A549 (cell line): ENCODE measurements around the gene ZRANB1. TPM values are rescaled to one million over a fixed set of nuclear protein-coding genes. Genes with fewer than 3 reads are reported as not detected.

Experiments used
- ATAC-seq, 2 experiments: fragments of 200-7000 bp in 1 of 2; fragments of >200 bp in 1 of 2; cut with Nextera tagmentation in 1 of 2; cut with Tn5 transposase in 1 of 2; 3 replicates each; pipeline versions ENCODE4 v1.8.0 to v1.9.1; 2018 to 2020; ENCODE audit warnings: mild to moderate bottlenecking in 1 of 2, moderate library complexity in 1 of 2
- CTCF ChIA-PET: fragments of 300-600 bp; sonication (Branson Sonifier 250); formaldehyde crosslinking; extraction: SDS; loops from one replicate; lab custom pipeline; 2021; ENCODE audit warnings: antibody characterized with exemption, inconsistent platforms; lab: Yijun Ruan, JAX
- POLR2A ChIA-PET: fragments of 350-600 bp; formaldehyde crosslinking; extraction: SDS; loops from one replicate; lab custom pipeline; 2021; ENCODE audit warnings: antibody characterized with exemption, inconsistent platforms; lab: Yijun Ruan, JAX
- DNase-seq, 2 experiments: peaks; one replicate each; pipeline versions ENCODE4 v3.0.0 to v3.0.0-alpha.2; 2011 to 2016; ENCODE audit warnings: low read depth in 1 of 2, low spot score in 1 of 2
- FAIRE-seq: peaks from 2 replicates; lab custom pipeline; 2011; peaks lifted over from hg19 to GRCh38; lab: Jason Lieb, UNC
- H3K27ac ChIP-seq, 2 experiments: fragments of >200 bp; sonication (Bioruptor Twin); formaldehyde crosslinking; 3 replicates each; pipeline ENCODE4 v1.5.1; 2016 to 2017
- H3K4me1 ChIP-seq: fragments of >200 bp; sonication (Bioruptor Twin); formaldehyde crosslinking; 3 replicates; pipeline ENCODE4 v1.6.1; 2016
- H3K4me2 ChIP-seq: fragments of >200 bp; sonication (Bioruptor Twin); formaldehyde crosslinking; 3 replicates; pipeline ENCODE4 v1.6.1; 2016
- H3K4me3 ChIP-seq: fragments of >200 bp; sonication (Bioruptor Twin); formaldehyde crosslinking; 3 replicates; pipeline ENCODE4 v1.5.1; 2016
- H3K9me3 ChIP-seq: fragments of >200 bp; sonication (Bioruptor Twin); formaldehyde crosslinking; 3 replicates; pipeline ENCODE4 v1.6.1; 2016
- BCL3 ChIP-seq: fragments of >200 bp; sonication (Bioruptor Twin); formaldehyde crosslinking; IDR thresholded peaks from 3 replicates; pipeline ENCODE4 v1.6.1; 2016
- CBX2 ChIP-seq: fragments of 200-600 bp; sonication (generic); IDR thresholded peaks from 2 replicates; pipeline ENCODE4 v1.6.1; 2016; ENCODE audit warnings: low read depth, mild to moderate bottlenecking, borderline replicate concordance
- CHD2 ChIP-seq: fragments of 150-350 bp; IDR thresholded peaks from 2 replicates; pipeline ENCODE4 v1.6.1; 2014; ENCODE audit warnings: low read length; ENCODE audit not compliant: partially characterized antibody
- CTCF ChIP-seq: fragments of >200 bp; sonication (Bioruptor Twin); formaldehyde crosslinking; IDR thresholded peaks from 3 replicates; pipeline ENCODE4 v1.5.1; 2016
- E2F6 ChIP-seq: IDR thresholded peaks from 2 replicates; pipeline ENCODE4 v1.6.1; 2012; ENCODE audit warnings: low read depth, borderline replicate concordance
- EHMT2 ChIP-seq: fragments of 200-600 bp; sonication (generic); IDR thresholded peaks from 2 replicates; pipeline ENCODE4 v1.6.1; 2016; ENCODE audit warnings: antibody characterized with exemption, low read depth, mild to moderate bottlenecking, moderate library complexity
- ELK1 ChIP-seq: fragments of 150-350 bp; IDR thresholded peaks from 2 replicates; pipeline ENCODE4 v1.6.1; 2014; ENCODE audit warnings: low read depth, mild to moderate bottlenecking, low read length
- ESRRA ChIP-seq: fragments of 150-350 bp; IDR thresholded peaks from 2 replicates; pipeline ENCODE4 v1.6.1; 2014; ENCODE audit warnings: mild to moderate bottlenecking, low read length, borderline replicate concordance
- FOXS1 ChIP-seq: fragments of 250-450 bp; sonication (Bioruptor Pico); IDR thresholded peaks from 2 replicates; pipeline ENCODE4 v1.5.0; 2020; ENCODE audit warnings: mild to moderate bottlenecking, moderate library complexity
- GATA3 ChIP-seq: IDR thresholded peaks from 2 replicates; pipeline ENCODE4 v1.6.1; 2012; ENCODE audit warnings: borderline replicate concordance
- HDAC2 ChIP-seq: fragments of 200-600 bp; sonication (generic); IDR thresholded peaks from 2 replicates; pipeline ENCODE4 v1.6.1; 2016
- JUN ChIP-seq, 2 experiments: fragments of >200 bp; sonication (Bioruptor Twin); formaldehyde crosslinking; IDR thresholded peaks; 2 replicates in 1 of 2; 3 replicates in 1 of 2; pipeline ENCODE4 v1.6.1; 2016 to 2017
- MAFK ChIP-seq: fragments of 450-650 bp; IDR thresholded peaks from 2 replicates; pipeline ENCODE4 v1.6.1; 2014; ENCODE audit not compliant: partially characterized antibody
- MYC ChIP-seq: IDR thresholded peaks from 2 replicates; pipeline ENCODE4 v1.6.1; 2012; ENCODE audit warnings: mild to moderate bottlenecking, inconsistent platforms, low read length, improper control_type of control experiment, borderline replicate concordance
- POLR2AphosphoS2 ChIP-seq: conservative IDR thresholded peaks from 2 replicates; pipeline ENCODE4 v1.6.1; 2012; ENCODE audit warnings: low read length, improper control_type of control experiment, inconsistent platforms
- RAD21 ChIP-seq, 2 experiments: fragments of >200 bp in 1 of 2; sonication (Bioruptor Twin) in 1 of 2; formaldehyde crosslinking in 1 of 2; IDR thresholded peaks in 1 of 2; conservative IDR thresholded peaks in 1 of 2; 2 replicates in 1 of 2; 3 replicates in 1 of 2; pipeline ENCODE4 v1.6.1; 2012 to 2018; ENCODE audit warnings: inconsistent platforms in 1 of 2
- RCOR1 ChIP-seq: fragments of 150-350 bp; IDR thresholded peaks from 2 replicates; pipeline ENCODE4 v1.6.1; 2014; ENCODE audit warnings: antibody characterized with exemption, low read length, low read depth
- SMC3 ChIP-seq: fragments of >200 bp; sonication (Bioruptor Twin); formaldehyde crosslinking; IDR thresholded peaks from 3 replicates; pipeline ENCODE4 v1.6.1; 2018; ENCODE audit warnings: inconsistent platforms
- TFCP2L1 ChIP-seq: fragments of 250-450 bp; sonication (Bioruptor Pico); IDR thresholded peaks from 2 replicates; pipeline ENCODE4 v1.5.0; 2021; ENCODE audit warnings: mild to moderate bottlenecking
- TP53 ChIP-seq: fragments of 250-450 bp; sonication (Bioruptor Pico); IDR thresholded peaks from 2 replicates; pipeline ENCODE4 v1.5.0; 2021; ENCODE audit warnings: mild to moderate bottlenecking, moderate library complexity
- ZSCAN20 ChIP-seq: fragments of 250-450 bp; sonication (Bioruptor Pico); IDR thresholded peaks from 2 replicates; pipeline ENCODE4 v1.8.0; 2022; ENCODE audit warnings: mild to moderate bottlenecking, moderate library complexity
- WGBS: methylation state at CpG from one replicate; pipeline ENCODE4 v1.1.6; 2017; ENCODE audit errors: missing lambda C conversion rate; 5-methylcytosine and 5-hydroxymethylcytosine counted together
- polyA plus RNA-seq, 4 experiments: library from polyadenylated mRNA; depleted of rRNA in 3 of 4; stranded (reverse); fragments of >200 nt; fragmentation: RNase III in 1 of 4; extraction: RNeasy Plus Mini Kit Qiagen cat#74134 plus additional on column Dnase treatment in 1 of 4; gene quantifications; 2 replicates in 3 of 4; 3 replicates in 1 of 4; pipeline ENCODE4 v1.2.3, GENCODE V29; 2011 to 2017

ZRANB1 gene
- polyA plus RNA-seq, 2 of the 4 experiments (the other 2 are of a cell fraction) = 8.0 to 19.5 TPM

- TF ChIP-seq FOXS1 = no peak
- TF ChIP-seq GATA3 = no peak
These were observed 49.9 kb downstream of the ZRANB1 start (continued) for GRCh38 chr10:124991835-124992234.

GRCh38 chr10:124992462-124993344 lies 50.8 kb downstream of the ZRANB1 start:
- 75% methylated on average over 20 of the region's 20 CpGs for WGBS
- no peaks in the 10 kb centered on the region for H3K9me3 ChIP-seq
- no peaks in the 10 kb centered on the region for H3K4me1 ChIP-seq
- no peak overlapping the region for H3K4me2 ChIP-seq
- DNase-seq (peak in 1 of 2 experiments; percentile 70), FAIRE-seq (no peak), ATAC-seq (peak; percentile 45 to 82; a peak in 3 of 6 replicates)
- CTCF ChIA-PET = interaction anchor here (0.6 to 3.8 kb wide), 21 partner anchors 8 to 651 kb away, joined by 3 to 18 read pairs (median 5); no protein-coding TSS in a partner anchor
- no peak overlapping the region for H3K27ac ChIP-seq
- no peak overlapping the region for H3K4me3 ChIP-seq
- TF ChIP-seq ZSCAN20 (CRISPR knock-in tag) (no peak), RCOR1 (no peak), ELK1 (no peak), MAFK (peak; percentile 56), CBX2 (no peak), CTCF (peak; percentile 57), ESRRA (no peak), SMC3 (peak; percentile 35; the same call in 1 of the 3 replicates), JUN (IDR thresholded peaks at IDR 0.05) (no peak), RAD21 (conservative IDR thresholded peaks at IDR 0.05 in 1 of 2, IDR thresholded peaks at IDR 0.05 in 1 of 2) (peak; percentile 57 to 58), EHMT2 (no peak)
- POLR2A ChIA-PET = interaction anchor here (0.7 kb wide), 1 partner anchor 727 kb away, joined by 3 read pairs; the partner anchor contains the start of gene EDRF1

- Histone ChIP-seq H3K4me3 (no peak overlapping the region), H3K4me2 (no peak overlapping the region), H3K4me1 (no peaks in the 10 kb centered on the region), H3K9me3 (no peaks in the 10 kb centered on the region), H3K27ac (no peak overlapping the region)
- WGBS = 95% methylated on average over 4 of the region's 4 CpGs
- POLR2A ChIA-PET = no interaction called here
- CTCF ChIA-PET = interaction anchor here (0.6 to 3.8 kb wide), 16 partner anchors 7 to 636 kb away, joined by 3 to 18 read pairs (median 6); no protein-coding TSS in a partner anchor
- FAIRE-seq = no peak
- no peak for ATAC-seq
- no peak for DNase-seq
- TF ChIP-seq TFCP2L1 (CRISPR knock-in tag) = no peak
- TF ChIP-seq, all 56 proteins: peak for 0
These were observed 51.4 kb downstream of the ZRANB1 start for GRCh38 chr10:124993345-124993708.

- DNase-seq = no peak
These were observed 52.0 kb downstream of the ZRANB1 start for GRCh38 chr10:124993736-124994451.

More at GRCh38 chr10:124993736-124994451, 52.0 kb downstream of the ZRANB1 start:
- TF ChIP-seq MYC (no peak), CHD2 (no peak), HDAC2 (no peak), E2F6 (no peak), POLR2AphosphoS2 (no peak), ZSCAN20 (CRISPR knock-in tag) (no peak), TP53 (CRISPR knock-in tag) (no peak), BCL3 (no peak)
- POLR2A ChIA-PET = no interaction called here
- Histone ChIP-seq H3K4me2 (no peak overlapping the region), H3K9me3 (no peaks in the 10 kb centered on the region), H3K4me3 (no peak overlapping the region), H3K4me1 (no peaks in the 10 kb centered on the region), H3K27ac (no peak overlapping the region)
- WGBS = 90% methylated on average over 21 of the region's 21 CpGs
- CTCF ChIA-PET = interaction anchor here (0.6 to 3.8 kb wide), 8 partner anchors 11 to 67 kb away, joined by 3 to 18 read pairs (median 6); no protein-coding TSS in a partner anchor
- ATAC-seq (no peak), FAIRE-seq (no peak)
